Dermis microvascular lymphatic vessel endothelial cell (primary cell): Measurements from ENCODE around the gene FANCD2OS. TPM values are rescaled to one million over a fixed set of nuclear protein-coding genes. Genes with fewer than 3 reads are reported as not detected.
A peak's percentile ranks its signal among the peaks of the same experiment; 100 is the strongest.
"Not testable (repeated sequence)": the region's sequence is repeated elsewhere in the genome, so short reads cannot be mapped to it uniquely, and the experiment has no call there.

ENCODE experiments used
- DNase-seq, 2 donors: peaks; one replicate each; pipeline versions ENCODE4 v3.0.0 to v3.0.0-alpha.2; 2010; ENCODE audit warnings: low read depth in 2 of 2
- total RNA-seq: library from RNA; depleted of rRNA; stranded (reverse); fragments of >200 nt; gene quantifications from 2 replicates; pipeline ENCODE4 v1.2.1, GENCODE V29; 2014

FANCD2OS gene
- total RNA-seq, result not detected in 2 replicates

GRCh38 chr3:10108091-10108490 lies at the start of gene FANCD2OS:
Gene FANCD2OS (minus strand): TSS chr3:10108255. CDS start chr3:10104774, 3,481 bp downstream.
- no peak for DNase-seq

GRCh38 chr3:10157031-10157430 lies 49.0 kb upstream of the FANCD2OS start:
- DNase-seq, result no peak

GRCh38 chr3:10155658-10156057 lies 47.6 kb upstream of the FANCD2OS start:
- DNase-seq, result no peak

- DNase-seq, result no peak
These were observed 47.0 kb upstream of the FANCD2OS start for GRCh38 chr3:10155123-10155472.

GRCh38 chr3:10154335-10155122 lies 46.5 kb upstream of the FANCD2OS start:
- no peak for DNase-seq

GRCh38 chr3:10150987-10151386 lies 42.9 kb upstream of the FANCD2OS start:
- DNase-seq, result no peak

- no peak for DNase-seq
These were observed 41.2 kb upstream of the FANCD2OS start for GRCh38 chr3:10149226-10149625.

- no peak for DNase-seq
These were observed 37.6 kb upstream of the FANCD2OS start for GRCh38 chr3:10145685-10146084.

GRCh38 chr3:10142707-10143560 lies 34.9 kb upstream of the FANCD2OS start:
- peak in 1 of 2 donors; percentile 28 for DNase-seq

GRCh38 chr3:10140996-10141546 lies 33.0 kb upstream of the FANCD2OS start:
- no peak for DNase-seq

GRCh38 chr3:10137178-10137577 lies 29.1 kb upstream of the FANCD2OS start:
- DNase-seq, result no peak

GRCh38 chr3:10136426-10137005 lies 28.5 kb upstream of the FANCD2OS start:
- DNase-seq, result no peak

GRCh38 chr3:10135872-10136271 lies 27.8 kb upstream of the FANCD2OS start:
- not testable (repeated sequence) for DNase-seq

- DNase-seq, result no peak
These were observed 14.7 kb upstream of the FANCD2OS start for GRCh38 chr3:10122724-10123123.

GRCh38 chr3:10121064-10121463 lies 13.0 kb upstream of the FANCD2OS start:
- DNase-seq, result no peak

GRCh38 chr3:10119376-10119775 lies 11.3 kb upstream of the FANCD2OS start:
- no peak for DNase-seq

- no peak for DNase-seq
These were observed 8.9 kb upstream of the FANCD2OS start for GRCh38 chr3:10116928-10117327.

GRCh38 chr3:10116138-10116460 lies 8.0 kb upstream of the FANCD2OS start:
- DNase-seq, result peak in 1 of 2 donors; percentile 65

GRCh38 chr3:10115326-10116137 lies 7.5 kb upstream of the FANCD2OS start, which contains the start of gene BRK1:
Gene BRK1 (plus strand): TSS chr3:10115675. CDS start chr3:10115702, 27 bp downstream.
- peak; percentile 94 to 98 for DNase-seq

- DNase-seq, result no peak
These were observed 1.1 kb downstream of the FANCD2OS start for GRCh38 chr3:10106919-10107318.

- DNase-seq, result no peak
These were observed 9.0 kb downstream of the FANCD2OS start for GRCh38 chr3:10099041-10099440.
